Pancreas (tissue), 10 donors: ENCODE results near the gene APBB2. TPM values are rescaled to one million over a fixed set of nuclear protein-coding genes. Genes with fewer than 3 reads are reported as not detected.
A peak's percentile ranks its signal among the peaks of the same experiment; 100 is the strongest.

Source experiments
- ATAC-seq, 4 donors: fragments of 200-7000 bp; cut with Tn5 transposase; one replicate each; pipeline versions ENCODE4 v1.8.0 to v1.9.1; 2020; ENCODE audit warnings: mild to moderate bottlenecking in 4 of 4, moderate library complexity in 4 of 4
- DNase-seq, 6 donors: peaks; one replicate each; pipeline ENCODE4 v3.0.0-alpha.2; 2020
- FAIRE-seq: peaks from 2 replicates; lab custom pipeline; 2012; peaks lifted over from hg19 to GRCh38; lab: Jason Lieb, UNC
- H3K27ac ChIP-seq, 4 donors: fragments of 200-600 bp; sonication (generic); 1 replicate in 3 of 4; 2 replicates in 1 of 4; pipeline versions ENCODE4 v1.5.0 to v1.8.0; 2020
- H3K27me3 ChIP-seq, 4 donors: fragments of 200-600 bp; one replicate each; pipeline ENCODE4 v1.8.0; 2021
- H3K36me3 ChIP-seq, 3 donors: fragments of 200-600 bp; sonication (generic) in 1 of 3; one replicate each; pipeline versions ENCODE4 v1.5.0 to v1.8.0; 2020 to 2021
- H3K4me1 ChIP-seq, 3 donors: fragments of 200-600 bp; one replicate each; pipeline ENCODE4 v1.8.0; 2021
- H3K4me3 ChIP-seq, 4 donors: fragments of 200-600 bp; sonication (generic) in 2 of 4; one replicate each; pipeline versions ENCODE4 v1.5.0 to v1.8.0; 2020 to 2021
- H3K9me3 ChIP-seq, 4 donors: fragments of 200-600 bp; one replicate each; pipeline ENCODE4 v1.8.0; 2021
- WGBS, 2 donors: extraction: QIAGEN DNeasy Blood & Tissue Kit; methylation state at CpG; one replicate each; pipeline ENCODE4 v1.1.7; 2013; 5-methylcytosine and 5-hydroxymethylcytosine counted together
- intact Hi-C, 3 donors: fragments of 100-400 bp; cut with DNase I; formaldehyde crosslinking; loops; one replicate each; pipeline versions ENCODE4 v1.11.1 to v1.14.2; 2022
- polyA plus RNA-seq, 2 donors: library from polyadenylated mRNA; stranded (reverse); fragments of 200-250 nt; gene quantifications; one replicate each; pipeline ENCODE4 v1.2.3, GENCODE V29; 2013
- total RNA-seq, 6 donors: library from RNA; stranded (reverse); fragmentation: NEBNext Ultra II Directional in 4 of 6; extraction: Animal tissue kit (Norgen Biotek cat#: 25700) in 4 of 6; gene quantifications; one replicate each; pipeline versions ENCODE4 v1.2.1 to v1.2.4, GENCODE V29; 2021 to 2023
- TF ChIP-seq, protein P1 (sequence below), 4 donors: fragments of 200-600 bp; sonication (generic) in 3 of 4; IDR thresholded peaks; one replicate each; pipeline versions ENCODE4 v1.5.0 to v1.8.0; 2021; ENCODE audit warnings: antibody characterized with exemption in 4 of 4
- donor health status: healthy with polysubstance abuse.
- donor health status: DM: no; HTN: no; CAD: no; lungs with moderate emphysema.
- donor health status: DM: no; HTN: no; CAD: no.
- donor health status: control.
- donor health status: control.
- donor health status: Bipolar disorder and iron deficiency.
- donor health status: DM: yes; HTN: yes; CAD: no.
- donor health status: DM: no; HTN: no; CAD: no.
- donor health status: DM: no; HTN: no; CAD: no.
- donor health status: DM: yes; HTN: yes; CAD: no.

The APBB2 gene
- total and polyA plus RNA-seq, 8 donors: 9.1 to 21.6 (median 11.5) TPM

DNA sequence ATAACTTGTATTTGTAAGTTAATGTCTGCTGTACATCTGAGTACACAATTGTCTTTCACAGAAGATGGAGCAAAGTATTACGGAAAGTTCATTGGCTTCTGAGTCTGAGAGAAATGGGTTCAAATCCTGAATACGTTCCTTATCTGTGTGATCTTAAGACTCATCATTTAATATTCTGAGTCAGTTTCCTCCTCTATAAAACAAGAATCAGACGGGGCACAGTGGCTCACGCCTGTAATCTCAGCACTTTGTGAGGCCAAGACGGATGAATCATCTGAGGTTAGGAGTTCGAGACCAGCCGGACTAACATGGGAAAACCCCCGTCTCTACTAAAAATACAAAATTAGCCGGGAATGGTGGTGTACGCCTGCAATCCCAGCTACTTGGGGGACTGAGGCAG is 57.8 kb downstream of the APBB2 start:
- no peak overlapping the region for H3K27ac ChIP-seq
- ATAC-seq (no peak), DNase-seq (no peak), FAIRE-seq (no peak)
- no peak overlapping the region for H3K4me3 ChIP-seq
- H3K4me1 ChIP-seq: peaks cover 5 to 12% (median 7%) of the 10 kb centered on the region in 3 donors
- intact Hi-C loops: no loop called here
- TF ChIP-seq, protein P1, sequence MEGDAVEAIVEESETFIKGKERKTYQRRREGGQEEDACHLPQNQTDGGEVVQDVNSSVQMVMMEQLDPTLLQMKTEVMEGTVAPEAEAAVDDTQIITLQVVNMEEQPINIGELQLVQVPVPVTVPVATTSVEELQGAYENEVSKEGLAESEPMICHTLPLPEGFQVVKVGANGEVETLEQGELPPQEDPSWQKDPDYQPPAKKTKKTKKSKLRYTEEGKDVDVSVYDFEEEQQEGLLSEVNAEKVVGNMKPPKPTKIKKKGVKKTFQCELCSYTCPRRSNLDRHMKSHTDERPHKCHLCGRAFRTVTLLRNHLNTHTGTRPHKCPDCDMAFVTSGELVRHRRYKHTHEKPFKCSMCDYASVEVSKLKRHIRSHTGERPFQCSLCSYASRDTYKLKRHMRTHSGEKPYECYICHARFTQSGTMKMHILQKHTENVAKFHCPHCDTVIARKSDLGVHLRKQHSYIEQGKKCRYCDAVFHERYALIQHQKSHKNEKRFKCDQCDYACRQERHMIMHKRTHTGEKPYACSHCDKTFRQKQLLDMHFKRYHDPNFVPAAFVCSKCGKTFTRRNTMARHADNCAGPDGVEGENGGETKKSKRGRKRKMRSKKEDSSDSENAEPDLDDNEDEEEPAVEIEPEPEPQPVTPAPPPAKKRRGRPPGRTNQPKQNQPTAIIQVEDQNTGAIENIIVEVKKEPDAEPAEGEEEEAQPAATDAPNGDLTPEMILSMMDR (IDR thresholded peaks at IDR 0.05): no peak
- no peaks in the 10 kb centered on the region for H3K27me3 ChIP-seq
- no peaks in the 10 kb centered on the region for H3K9me3 ChIP-seq
- 82 to 93% methylated on average over 10 of the region's 10 CpGs for WGBS, 2 donors
- no peaks in the 10 kb centered on the region for H3K36me3 ChIP-seq

DNA sequence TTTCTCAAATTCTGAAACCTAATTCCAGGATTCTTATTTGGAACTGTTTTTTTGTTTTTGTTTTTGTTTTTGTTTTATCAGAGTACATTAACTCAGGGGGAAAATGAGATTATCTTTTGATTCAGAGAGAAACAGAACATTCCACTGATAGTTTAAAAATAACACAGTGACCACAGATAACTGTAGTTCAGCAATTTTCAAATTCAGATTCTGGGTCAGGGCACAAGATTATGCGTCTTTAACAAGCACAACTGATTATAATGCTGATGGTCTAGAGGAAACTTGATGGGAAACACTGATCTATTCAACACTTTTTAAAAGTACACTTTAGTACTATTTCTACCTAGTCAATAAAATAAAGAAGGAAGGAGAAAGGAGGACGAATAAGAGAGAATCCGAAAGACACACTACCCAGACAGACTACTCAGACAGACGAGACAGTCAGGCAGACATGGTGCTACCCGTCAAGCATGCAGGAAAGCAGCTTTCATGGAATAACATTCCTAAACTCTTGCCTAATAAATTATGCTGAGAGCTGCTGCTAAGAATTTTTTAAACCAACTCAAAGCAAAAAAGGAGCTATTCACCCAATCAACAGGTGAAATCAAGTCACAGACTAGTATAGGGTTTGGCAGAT is 59.0 kb downstream of the APBB2 start:
- 83 to 92% methylated on average over 5 of the region's 5 CpGs for WGBS, 2 donors
- no peak for DNase-seq
- Histone ChIP-seq H3K9me3 (no peaks in the 10 kb centered on the region), H3K4me1 (peaks cover 5 to 12% (median 7%) of the 10 kb centered on the region in 3 donors), H3K27me3 (no peaks in the 10 kb centered on the region), H3K27ac (peak overlapping the region in 1 of 4 donors; percentile 4), H3K36me3 (no peaks in the 10 kb centered on the region), H3K4me3 (no peak overlapping the region)
- intact Hi-C loops: no loop called here
- peak in 1 of 4 donors; percentile 32 for ATAC-seq
- TF ChIP-seq, protein P1 (IDR thresholded peaks at IDR 0.05): no peak
- no peak for FAIRE-seq

DNA sequence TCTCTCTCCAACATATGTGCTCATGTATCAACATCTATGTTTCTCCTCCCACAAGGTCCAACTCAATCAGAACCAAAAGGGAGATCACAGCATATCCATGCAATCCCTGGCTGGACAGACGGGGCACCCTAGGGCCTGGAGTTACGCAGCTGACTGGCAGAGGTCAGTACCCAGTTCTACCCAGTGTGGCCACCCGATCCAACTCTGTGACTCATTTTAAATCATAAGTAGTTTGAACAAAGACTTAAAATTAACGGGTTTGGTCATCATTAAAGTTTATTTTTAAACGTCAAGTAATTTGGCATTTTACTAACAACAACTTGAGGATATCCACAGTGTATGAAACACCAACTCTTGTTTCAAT is 59.5 kb downstream of the APBB2 start:
- Histone ChIP-seq H3K4me3 (no peak overlapping the region), H3K27ac (peak overlapping the region in 2 of 4 donors; percentile 4 to 24), H3K4me1 (peaks cover 5 to 12% (median 7%) of the 10 kb centered on the region in 3 donors), H3K27me3 (no peaks in the 10 kb centered on the region), H3K9me3 (no peaks in the 10 kb centered on the region), H3K36me3 (no peaks in the 10 kb centered on the region)
- DNase-seq (no peak), FAIRE-seq (no peak), ATAC-seq (peak in 1 of 4 donors; percentile 41)
- TF ChIP-seq, protein P1 (IDR thresholded peaks at IDR 0.05): no peak
- 94% methylated on average over 5 of the region's 5 CpGs for WGBS, 2 donors
- intact Hi-C loops: no loop called here

DNA sequence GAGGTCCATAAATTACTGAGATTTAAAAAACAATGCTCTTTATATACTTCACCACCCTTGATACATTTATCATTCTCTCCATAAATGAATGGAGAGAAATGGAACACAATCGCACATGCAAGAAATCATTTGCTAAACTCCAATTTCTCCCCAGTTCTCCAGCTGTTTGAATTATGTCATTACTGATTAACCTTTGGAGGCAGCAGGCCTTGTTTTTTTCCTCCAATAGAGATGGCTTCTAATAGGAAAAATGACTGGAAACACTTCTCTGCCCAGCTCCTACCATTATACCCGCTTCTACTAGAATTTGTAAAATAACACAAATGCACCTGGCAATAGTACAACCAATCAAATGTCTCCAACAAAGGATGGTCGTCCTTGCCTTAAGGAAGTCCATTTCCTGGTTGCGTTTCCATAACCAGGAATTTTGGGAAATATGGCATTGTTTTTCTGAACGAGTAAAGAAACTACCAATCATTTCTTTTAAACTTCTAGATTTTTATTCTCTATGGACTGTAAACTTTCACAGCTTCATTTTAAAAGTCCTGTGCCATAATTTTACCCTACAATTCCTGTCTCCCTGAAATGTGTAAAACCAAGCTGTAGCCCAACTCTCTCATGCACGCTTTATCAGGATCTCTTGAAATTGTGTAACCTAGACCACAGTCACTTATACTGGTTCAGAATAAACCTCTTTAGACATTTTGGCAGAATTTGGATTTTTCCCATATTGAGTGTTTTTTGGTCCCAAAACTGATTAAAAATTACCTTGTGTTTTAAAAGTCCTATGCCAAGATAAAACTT is 60.1 kb downstream of the APBB2 start:
- WGBS, 2 donors: 45 to 62% methylated on average over 6 of the region's 6 CpGs
- ATAC-seq: peak; percentile 55 to 72 (median 64)
- Histone ChIP-seq H3K27ac (peak overlapping the region in 2 of 4 donors; percentile 4 to 24), H3K27me3 (no peaks in the 10 kb centered on the region), H3K9me3 (no peaks in the 10 kb centered on the region), H3K4me1 (peaks cover 5 to 12% (median 7%) of the 10 kb centered on the region in 3 donors), H3K4me3 (no peak overlapping the region), H3K36me3 (no peaks in the 10 kb centered on the region)
- DNase-seq: no peak
- FAIRE-seq: no peak
- TF ChIP-seq, protein P1 (IDR thresholded peaks at IDR 0.05): no peak
- intact Hi-C loops: no loop called here
